NB4 (cell line): ENCODE results near the gene FAM227B.
A peak's percentile ranks its signal among the peaks of the same experiment; 100 is the strongest.

Source experiments
- DNase-seq: peaks from one replicate; pipeline ENCODE4 v3.0.0; 2010; ENCODE audit warnings: low read depth
- H3K4me3 ChIP-seq: one replicate; pipeline ENCODE4 v1.5.1; 2011; ENCODE audit warnings: mild to moderate bottlenecking, low read depth, low read length, moderate library complexity
- MYC ChIP-seq: IDR thresholded peaks from 2 replicates; pipeline ENCODE4 v1.6.1; 2011; ENCODE audit warnings: low read depth, low read length
- POLR2A ChIP-seq: IDR thresholded peaks from 2 replicates; pipeline ENCODE4 v1.6.1; 2011; ENCODE audit warnings: mild to moderate bottlenecking; ENCODE audit not compliant: insufficient read length; ENCODE audit errors: extremely low read depth
- TF ChIP-seq, protein P1 (sequence below): IDR thresholded peaks from 2 replicates; pipeline ENCODE4 v1.6.1; 2011; ENCODE audit warnings: low read depth, low read length
- TF ChIP-seq, protein P2 (sequence below): IDR thresholded peaks from one replicate; pipeline ENCODE4 v1.5.1; 2012; ENCODE audit warnings: low read depth, low read length

FAM227B gene

GRCh38 chr15:49506341-49506740, 114.3 kb downstream of the FAM227B start:
- TF ChIP-seq, protein P1, sequence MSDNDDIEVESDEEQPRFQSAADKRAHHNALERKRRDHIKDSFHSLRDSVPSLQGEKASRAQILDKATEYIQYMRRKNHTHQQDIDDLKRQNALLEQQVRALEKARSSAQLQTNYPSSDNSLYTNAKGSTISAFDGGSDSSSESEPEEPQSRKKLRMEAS: no peak
- TF ChIP-seq POLR2A (no peak), MYC (no peak)
- TF ChIP-seq, protein P2, sequence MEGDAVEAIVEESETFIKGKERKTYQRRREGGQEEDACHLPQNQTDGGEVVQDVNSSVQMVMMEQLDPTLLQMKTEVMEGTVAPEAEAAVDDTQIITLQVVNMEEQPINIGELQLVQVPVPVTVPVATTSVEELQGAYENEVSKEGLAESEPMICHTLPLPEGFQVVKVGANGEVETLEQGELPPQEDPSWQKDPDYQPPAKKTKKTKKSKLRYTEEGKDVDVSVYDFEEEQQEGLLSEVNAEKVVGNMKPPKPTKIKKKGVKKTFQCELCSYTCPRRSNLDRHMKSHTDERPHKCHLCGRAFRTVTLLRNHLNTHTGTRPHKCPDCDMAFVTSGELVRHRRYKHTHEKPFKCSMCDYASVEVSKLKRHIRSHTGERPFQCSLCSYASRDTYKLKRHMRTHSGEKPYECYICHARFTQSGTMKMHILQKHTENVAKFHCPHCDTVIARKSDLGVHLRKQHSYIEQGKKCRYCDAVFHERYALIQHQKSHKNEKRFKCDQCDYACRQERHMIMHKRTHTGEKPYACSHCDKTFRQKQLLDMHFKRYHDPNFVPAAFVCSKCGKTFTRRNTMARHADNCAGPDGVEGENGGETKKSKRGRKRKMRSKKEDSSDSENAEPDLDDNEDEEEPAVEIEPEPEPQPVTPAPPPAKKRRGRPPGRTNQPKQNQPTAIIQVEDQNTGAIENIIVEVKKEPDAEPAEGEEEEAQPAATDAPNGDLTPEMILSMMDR: no peak
- no peak for DNase-seq
- H3K4me3 ChIP-seq: no peak overlapping the region

DNA sequence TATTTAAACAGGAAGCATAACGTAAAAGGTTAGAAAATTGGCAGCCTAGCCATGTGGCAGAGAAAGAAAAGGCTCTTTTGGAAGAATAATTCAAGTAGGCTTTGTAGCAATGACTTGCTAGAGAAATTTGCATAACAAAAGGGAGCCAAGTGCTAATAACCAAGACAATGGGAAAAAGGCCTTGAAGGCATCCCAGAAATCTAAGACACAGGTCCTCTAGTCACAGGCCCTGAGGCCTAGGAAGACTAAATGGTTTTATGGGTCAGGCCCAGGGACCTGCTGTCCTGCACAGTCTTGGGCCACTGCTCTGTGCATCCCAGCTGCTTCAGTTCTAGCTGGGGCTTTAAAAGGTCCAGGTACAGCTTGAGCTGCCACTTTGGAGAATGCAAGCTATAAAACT, 119.0 kb downstream of the FAM227B start:
- DNase-seq: no peak
- TF ChIP-seq, protein P2: no peak
- TF ChIP-seq MYC: no peak
- TF ChIP-seq, protein P1: no peak
- TF ChIP-seq POLR2A: no peak
- H3K4me3 ChIP-seq: no peak overlapping the region

GRCh38 chr15:49495993-49496753, 124.4 kb downstream of the FAM227B start:
- no peak for DNase-seq
- TF ChIP-seq, protein P2: no peak
- TF ChIP-seq MYC (no peak), POLR2A (no peak)
- TF ChIP-seq, protein P1: no peak

GRCh38 chr15:49494842-49495241, 125.8 kb downstream of the FAM227B start:
- TF ChIP-seq POLR2A (no peak), MYC (no peak)
- TF ChIP-seq, protein P2: no peak
- no peak for DNase-seq
- H3K4me3 ChIP-seq: no peak overlapping the region

More at GRCh38 chr15:49495993-49496753, 124.4 kb downstream of the FAM227B start:
- no peak overlapping the region for H3K4me3 ChIP-seq

GRCh38 chr15:49492830-49493229, 127.8 kb downstream of the FAM227B start:
- DNase-seq: peak; percentile 4
- TF ChIP-seq POLR2A (no peak), MYC (no peak)
- TF ChIP-seq, protein P2: no peak
- TF ChIP-seq, protein P1: no peak

GRCh38 chr15:49492151-49492550, 128.5 kb downstream of the FAM227B start:
- TF ChIP-seq POLR2A: no peak
- TF ChIP-seq, protein P1: no peak
- H3K4me3 ChIP-seq: no peak overlapping the region
- no peak for DNase-seq

More at GRCh38 chr15:49492830-49493229, 127.8 kb downstream of the FAM227B start:
- no peak overlapping the region for H3K4me3 ChIP-seq
